HG03135 (cell line): Measurements from ENCODE around the gene SLC25A29.
A peak's percentile ranks its signal among the peaks of the same experiment; 100 is the strongest.

Experiments used
- ATAC-seq: cut with Tn5 transposase; IDR thresholded peaks from one replicate; pipeline ENCODE4 v1.9.1; 2021; ENCODE audit warnings: mild to moderate bottlenecking, moderate library complexity; ENCODE audit not compliant: unreplicated experiment

The SLC25A29 gene

GRCh38 chr14:100332797-100333196 is 26.6 kb upstream of the SLC25A29 start:
- no peak for ATAC-seq

GRCh38 chr14:100332071-100332639 is 25.9 kb upstream of the SLC25A29 start:
- ATAC-seq: no peak

DNA sequence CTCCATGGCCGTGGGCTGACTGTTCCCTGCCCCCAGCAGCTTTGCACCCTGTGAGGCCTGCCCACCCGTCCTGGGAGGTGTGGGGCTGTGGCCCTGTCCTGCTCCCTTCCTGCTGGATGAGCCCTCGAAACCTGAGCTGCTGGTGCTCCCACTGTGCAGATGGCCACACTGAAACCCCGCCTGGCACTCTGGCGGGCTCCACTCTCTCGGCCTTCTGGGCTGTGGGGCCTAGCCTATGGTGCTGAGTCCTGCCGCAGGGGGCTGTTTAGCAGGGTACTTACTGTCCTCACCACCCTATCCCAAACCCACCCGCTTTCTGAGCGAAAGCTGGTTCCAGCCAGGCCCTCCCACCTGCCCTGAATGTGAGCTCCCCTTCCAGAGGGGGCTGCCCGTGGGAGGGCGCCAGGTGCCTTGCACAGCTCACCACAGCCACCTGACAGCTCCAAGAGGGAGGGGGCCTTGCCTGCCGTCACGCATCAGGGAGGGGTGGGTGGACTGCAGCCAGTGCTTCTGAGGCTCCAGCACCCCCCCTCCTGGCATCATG is 24.2 kb upstream of the SLC25A29 start:
- ATAC-seq: no peak

GRCh38 chr14:100330007-100330344 is 23.7 kb upstream of the SLC25A29 start:
- ATAC-seq: no peak

DNA sequence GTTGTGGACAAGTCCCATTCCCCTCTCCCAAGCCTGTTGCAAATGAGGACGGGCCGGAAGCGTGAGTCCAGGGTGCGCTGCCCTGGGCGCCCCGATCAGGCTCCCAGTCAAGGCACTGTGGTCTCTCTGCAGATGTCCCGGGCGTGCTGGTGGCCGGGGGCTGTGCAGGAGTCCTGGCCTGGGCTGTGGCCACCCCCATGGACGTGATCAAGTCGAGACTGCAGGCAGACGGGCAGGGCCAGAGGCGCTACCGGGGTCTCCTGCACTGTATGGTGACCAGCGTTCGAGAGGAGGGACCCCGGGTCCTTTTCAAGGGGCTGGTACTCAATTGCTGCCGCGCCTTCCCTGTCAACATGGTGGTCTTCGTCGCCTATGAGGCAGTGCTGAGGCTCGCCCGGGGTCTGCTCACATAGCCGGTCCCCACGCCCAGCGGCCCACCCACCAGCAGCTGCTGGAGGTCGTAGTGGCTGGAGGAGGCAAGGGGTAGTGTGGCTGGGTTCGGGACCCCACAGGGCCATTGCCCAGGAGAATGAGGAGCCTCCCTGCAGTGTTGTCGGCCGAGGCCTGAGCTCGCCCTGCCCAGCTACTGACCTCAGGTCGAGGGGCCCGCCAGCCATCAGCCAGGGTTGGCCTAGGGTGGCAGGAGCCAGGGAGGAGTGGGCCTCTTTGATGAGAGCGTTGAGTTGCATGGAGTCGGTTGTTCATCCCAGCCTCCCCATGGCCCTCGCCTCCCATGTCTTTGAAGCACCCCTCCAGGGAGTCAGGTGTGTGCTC is 23.2 kb upstream of the SLC25A29 start:
- ATAC-seq: no peak

GRCh38 chr14:100328495-100329163 is 22.4 kb upstream of the SLC25A29 start:
- ATAC-seq: no peak

- no peak for ATAC-seq
Measured at GRCh38 chr14:100327128-100327527, 20.9 kb upstream of the SLC25A29 start.

GRCh38 chr14:100325958-100326357 is 19.7 kb upstream of the SLC25A29 start:
- ATAC-seq: no peak

- no peak for ATAC-seq
Measured at GRCh38 chr14:100325231-100325632, 19.0 kb upstream of the SLC25A29 start.

DNA sequence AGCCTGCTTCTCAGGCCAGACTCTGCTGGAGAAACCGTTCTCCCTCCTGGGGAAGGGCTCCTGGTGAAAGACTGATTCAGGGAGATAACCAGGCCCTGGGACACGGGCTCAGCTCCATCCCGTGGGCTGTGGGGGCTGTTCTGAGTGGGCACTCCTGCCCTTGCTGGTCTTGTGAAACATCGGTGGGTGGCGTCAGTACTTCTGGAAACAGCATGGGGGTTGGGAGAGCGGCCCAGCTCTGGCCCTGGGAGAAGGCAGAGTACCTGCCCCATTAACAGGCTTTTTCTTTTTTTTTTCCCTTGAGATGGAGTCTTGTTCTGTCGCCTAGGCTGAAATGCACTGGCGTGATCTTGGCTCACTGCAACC is 17.7 kb upstream of the SLC25A29 start:
- no peak for ATAC-seq

- ATAC-seq: no peak
Measured at GRCh38 chr14:100323121-100323941, 17.1 kb upstream of the SLC25A29 start, which contains the start of gene SLC25A47. Gene SLC25A47 (plus strand): TSS chr14:100323339. CDS start chr14:100323415, 76 bp downstream.

GRCh38 chr14:100322138-100322957 is 16.1 kb upstream of the SLC25A29 start:
- no peak for ATAC-seq

DNA sequence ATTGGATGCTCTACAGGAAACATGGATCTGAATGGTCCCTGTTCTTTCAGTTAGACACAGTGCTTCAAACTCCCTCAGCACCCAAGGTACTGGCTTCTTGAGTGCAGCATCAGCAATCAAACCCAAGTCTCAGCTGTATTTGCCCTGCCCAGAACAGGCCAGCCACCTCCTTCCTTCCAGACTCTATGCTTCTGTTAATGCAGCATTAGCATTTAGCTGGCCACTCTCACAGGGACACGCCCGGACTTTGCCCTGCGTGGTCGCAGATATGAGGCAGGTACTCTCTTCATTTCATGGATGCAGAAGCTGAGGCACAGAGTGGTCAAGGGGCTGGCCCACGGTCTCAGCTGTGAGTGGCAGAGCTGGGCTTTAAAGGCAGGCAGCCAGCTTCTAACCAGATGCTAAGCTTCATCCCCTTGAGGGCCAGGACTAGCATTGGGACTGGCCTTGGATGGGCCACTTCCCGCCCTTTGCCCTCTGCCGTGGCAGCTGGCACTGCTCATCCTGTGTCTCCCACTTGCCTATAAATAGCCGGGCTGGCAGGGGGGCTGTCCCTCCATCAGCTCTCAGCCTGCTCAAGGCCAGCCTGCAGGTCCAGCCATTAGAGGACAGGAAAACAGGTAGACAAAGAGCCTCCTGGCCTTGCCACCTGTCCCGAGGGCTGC is 15.4 kb upstream of the SLC25A29 start:
- ATAC-seq: no peak

DNA sequence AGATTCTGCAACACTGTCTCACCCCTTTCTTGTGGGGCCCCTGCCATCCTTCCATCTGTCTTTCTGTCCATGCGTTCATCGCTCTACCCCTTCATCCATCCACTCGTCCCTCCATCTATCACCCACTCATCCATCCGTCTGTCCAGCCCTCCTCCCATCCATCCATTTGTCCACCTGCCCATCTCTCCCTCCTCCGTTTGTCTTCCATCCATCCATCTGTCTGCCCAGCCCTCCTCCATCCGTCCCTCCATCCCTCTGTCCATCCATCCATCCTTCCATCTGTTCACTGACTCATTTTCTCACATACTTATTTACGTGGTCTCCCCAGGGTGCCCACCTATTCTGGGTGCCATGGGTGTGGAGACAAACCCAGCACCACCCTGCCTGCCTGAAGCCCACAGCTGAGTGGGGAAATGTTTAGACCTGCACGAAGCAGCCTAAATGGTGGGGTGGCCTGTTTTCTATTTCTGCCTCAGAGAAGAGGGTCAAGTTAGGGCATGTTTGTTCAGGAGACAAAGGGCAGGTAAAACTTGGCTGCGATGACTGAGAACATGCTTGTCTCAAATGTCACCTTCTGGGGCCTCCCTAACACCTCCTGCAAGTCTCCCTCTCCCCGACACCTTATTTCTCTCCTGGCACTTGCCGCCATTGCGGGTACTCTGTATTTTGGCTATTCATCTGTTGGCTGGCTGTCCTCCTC is 14.1 kb upstream of the SLC25A29 start:
- ATAC-seq: no peak

DNA sequence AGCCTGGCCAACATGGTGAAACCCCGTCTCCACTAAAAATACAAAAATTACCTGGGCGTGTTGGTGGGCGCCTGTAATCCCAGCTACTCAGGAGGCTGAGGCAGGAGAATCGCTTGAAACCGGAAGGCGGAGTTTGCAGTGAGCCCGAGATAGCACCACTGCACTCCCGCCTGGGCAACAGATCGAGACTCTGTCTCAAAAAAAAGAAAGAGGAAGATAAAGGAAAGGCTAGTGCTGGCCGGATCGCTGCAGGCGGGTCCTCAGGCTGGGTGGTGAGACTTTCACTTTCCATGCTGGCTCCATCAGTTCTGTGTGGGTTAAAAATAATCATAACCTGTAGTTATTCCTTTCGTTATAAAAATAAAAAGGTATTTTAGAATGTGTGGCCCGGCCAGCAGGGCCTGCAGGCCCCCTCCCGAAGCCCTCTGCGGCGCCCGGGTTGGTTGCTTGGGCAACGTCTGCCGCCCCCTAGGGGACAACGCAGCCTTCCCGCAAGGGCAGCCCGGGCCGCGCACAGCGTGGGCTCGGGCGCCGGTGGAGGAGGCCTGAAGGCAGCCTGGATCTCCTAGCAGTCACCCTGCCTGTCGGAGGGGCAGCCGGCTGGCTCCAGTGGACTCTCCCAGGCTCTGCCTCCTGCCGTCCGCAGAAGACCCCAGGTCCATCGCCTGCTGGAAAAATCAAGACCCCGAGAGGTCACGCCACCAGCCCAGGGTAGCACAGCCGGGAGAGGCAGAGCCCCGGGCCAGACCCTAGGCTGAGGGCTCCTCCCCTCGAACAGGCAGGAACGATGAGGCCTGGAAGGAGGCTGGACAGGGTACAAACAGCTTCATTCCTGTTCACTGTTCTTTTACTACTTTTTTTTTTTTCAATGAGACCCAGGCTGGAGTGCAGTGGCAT is 11.9 kb upstream of the SLC25A29 start:
- ATAC-seq: peak; percentile 90

GRCh38 chr14:100317389-100317788 is 11.1 kb upstream of the SLC25A29 start:
- no peak for ATAC-seq

DNA sequence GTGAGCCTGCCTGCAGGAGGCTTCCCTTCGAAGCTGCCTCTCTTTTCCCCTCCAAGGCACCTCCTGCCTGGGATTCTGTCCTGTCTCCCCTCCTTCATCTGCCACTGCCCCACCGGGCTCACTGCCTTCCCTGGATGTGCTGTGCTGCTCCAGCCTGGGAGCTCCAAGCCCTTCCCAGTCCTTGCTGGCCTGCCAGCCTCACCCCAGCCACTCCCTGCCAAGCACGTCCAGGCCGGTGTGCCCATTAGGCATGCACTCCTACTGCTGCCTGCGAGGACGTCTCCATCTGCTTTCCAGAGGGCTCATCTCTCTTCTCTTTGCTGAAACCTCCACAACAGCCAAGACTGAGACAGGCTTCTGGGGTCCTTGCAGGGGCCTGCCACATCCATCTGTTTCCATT is 8.5 kb upstream of the SLC25A29 start:
- no peak for ATAC-seq
